Measurements from ENCODE around the gene PITPNC1. TPM values are rescaled to one million over a fixed set of nuclear protein-coding genes. Genes with fewer than 3 reads are reported as not detected.
A peak's percentile ranks its signal among the peaks of the same experiment; 100 is the strongest.
"Not testable (repeated sequence)": the region's sequence is repeated elsewhere in the genome, so short reads cannot be mapped to it uniquely, and the experiment has no call there.

Gene PITPNC1
- total RNA-seq, 1 experiment from 2014 or later: 6.4 TPM

DNA sequence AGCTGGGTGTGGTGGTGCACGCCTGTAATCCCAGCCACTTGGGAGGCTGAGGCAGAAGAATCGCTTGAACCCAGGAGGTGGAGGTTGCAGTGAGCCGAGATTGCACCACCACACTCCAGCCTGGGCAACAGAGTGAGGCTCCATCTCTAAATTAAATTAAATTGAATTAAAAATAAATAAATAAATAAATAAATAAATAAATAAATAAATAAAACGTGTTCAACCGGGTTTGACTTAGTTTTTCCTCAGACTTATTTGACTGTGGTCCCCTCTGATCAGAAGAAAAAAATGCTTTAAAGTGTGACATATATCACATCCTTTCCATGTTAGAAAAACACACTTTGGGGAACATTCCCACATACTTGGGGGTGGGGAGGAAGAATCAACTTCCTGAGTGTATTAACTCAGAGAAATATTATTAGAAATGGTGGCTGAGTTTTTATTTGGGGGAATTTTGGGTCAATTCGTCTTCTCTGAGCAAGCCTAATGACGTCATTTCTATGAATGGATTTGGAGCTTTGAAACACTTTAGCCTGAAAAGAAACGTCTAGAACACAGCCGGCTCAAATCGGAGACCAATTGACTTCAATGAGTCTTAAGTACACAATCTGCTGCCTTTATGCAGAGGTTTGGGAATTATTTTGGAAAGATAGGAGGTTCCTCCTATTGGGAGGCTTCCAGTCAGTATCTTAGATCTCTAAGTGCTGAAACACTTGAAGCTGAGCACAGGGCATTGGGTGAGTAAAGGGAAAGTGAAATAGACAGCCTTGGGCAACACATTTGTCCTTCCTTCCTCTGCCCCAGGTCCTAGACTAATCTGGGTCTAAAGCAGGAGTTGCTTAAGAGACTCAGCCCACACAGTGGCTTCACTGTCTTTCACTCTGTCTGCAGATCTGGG, 132.6 kb downstream of the PITPNC1 start:
- no peak for DNase-seq (ENCODE audit: low read depth)

DNA sequence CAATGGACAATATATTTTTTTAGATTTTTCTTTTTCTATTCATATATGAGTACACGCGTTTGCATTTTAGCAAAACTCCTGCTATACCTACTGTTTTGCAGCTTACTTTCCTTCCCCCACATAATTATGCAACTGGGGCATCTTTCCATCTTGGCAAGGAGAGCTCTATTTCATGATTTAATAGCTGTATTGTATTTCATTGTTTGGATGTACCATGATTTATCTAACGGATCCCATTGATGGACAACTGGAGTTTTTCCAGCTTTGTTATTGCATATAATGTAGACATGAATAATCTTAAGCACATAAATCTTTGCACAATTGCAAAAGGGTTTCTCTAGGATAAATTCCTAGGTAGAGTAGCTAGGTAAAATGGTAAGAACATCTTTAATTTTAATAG, 133.9 kb downstream of the PITPNC1 start:
- no peak for DNase-seq (ENCODE audit: low read depth)

DNA sequence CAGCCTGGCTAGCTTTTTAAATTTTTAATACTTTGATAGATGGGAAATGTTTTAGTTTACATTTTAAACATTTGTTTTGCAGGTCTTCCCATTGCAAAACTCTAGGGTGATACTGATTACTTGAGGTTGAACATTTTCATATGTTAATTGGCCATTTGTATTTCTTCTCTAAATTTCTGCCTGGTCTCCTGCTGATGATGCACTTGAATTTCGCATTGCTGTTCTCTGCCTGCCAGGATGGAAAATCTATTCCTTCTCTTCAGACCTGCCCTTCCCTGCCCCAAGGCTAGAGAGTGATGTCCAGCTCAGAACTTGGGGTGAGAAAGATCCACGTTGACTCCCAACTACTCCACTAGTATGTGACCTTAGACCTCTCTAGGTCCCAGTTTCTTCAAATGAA, 134.7 kb downstream of the PITPNC1 start:
- DNase-seq (ENCODE audit: low read depth): no peak

DNA sequence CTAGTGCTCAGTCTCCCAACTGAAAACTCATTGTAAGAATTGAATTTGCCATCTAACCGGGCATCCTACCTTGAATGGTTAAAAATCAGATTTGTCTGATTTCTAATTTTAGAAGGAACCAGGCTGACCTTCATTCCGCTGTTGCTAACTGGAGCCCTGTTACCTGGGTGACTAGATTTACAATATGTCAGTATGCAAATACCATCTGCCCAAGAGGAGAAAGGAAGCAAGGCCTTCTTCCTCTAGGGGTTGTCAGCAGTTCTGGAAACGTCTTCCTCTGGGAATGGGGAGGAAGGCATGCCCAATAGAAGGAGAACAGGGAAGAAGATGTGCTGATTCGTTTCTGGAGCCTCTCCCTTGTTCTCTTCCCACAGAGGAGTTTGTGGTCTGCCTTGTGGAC, 137.9 kb downstream of the PITPNC1 start:
- no peak for DNase-seq (ENCODE audit: low read depth)

DNA sequence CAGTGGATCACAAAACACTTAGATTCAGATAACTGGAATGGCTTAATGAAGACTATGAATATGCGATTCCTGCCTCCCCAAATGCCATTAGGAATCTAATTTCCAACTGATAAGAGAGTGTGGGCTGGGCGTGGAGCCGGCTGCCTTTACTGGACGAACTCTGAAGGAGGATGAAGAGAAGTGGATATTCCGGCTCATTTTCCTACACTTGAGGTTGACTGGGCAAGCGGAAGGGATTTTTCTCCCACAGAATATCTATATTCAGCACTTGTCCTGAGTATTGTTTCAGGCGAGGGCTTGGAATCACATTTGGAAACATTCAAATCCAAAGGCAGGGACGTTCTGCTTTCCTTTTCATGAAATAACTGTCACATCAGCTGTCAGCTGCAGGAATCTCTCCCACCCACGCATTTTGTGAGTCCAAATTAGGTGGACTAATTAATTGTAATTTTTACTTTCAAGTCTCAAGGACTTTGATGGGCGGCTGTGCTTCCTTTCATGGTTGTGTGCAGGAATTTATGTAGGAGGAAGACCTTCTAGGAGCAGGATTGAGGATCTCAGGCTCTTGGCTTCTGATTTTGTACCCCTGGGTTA, 138.5 kb downstream of the PITPNC1 start:
- DNase-seq (ENCODE audit: low read depth): no peak

DNA sequence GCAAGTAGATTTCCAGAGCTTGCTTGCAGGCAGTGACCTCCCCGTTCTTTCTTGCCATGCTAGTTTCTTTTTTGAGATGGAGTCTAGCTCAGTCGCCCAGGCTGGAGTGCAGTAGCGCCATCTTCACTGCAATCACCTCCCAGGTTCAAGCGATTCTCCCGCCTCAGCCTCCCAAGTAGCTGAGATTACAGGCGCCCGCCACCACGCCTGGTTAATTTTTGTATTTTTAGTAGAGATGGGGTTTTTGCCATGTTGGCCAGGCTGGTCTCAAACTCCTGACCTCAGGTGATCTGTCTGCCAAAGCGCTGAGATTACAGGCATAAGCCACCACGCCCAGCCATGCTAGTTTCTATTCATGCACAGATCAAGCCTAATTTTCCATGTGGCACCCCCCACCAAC, 139.5 kb downstream of the PITPNC1 start:
- not testable (repeated sequence) for DNase-seq (ENCODE audit: low read depth)

DNA sequence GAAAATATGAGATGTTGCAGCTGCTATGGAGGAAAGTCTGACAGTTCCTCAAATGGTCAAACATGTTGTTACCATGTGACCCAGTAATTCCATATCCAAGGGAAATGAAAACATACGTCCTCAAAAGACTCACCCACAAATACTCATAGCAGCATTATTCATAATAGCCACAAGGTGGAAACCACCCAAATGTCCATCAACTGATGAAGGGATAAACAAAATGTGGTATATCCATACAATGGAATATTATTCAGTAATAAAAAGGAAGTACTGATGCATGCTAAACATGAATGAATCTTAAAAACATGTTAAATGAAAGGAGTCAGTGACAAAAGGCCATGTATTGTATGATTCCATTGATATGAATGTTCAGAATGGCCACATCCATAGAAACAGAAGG, 140.2 kb downstream of the PITPNC1 start:
- no peak for DNase-seq (ENCODE audit: low read depth)

DNA sequence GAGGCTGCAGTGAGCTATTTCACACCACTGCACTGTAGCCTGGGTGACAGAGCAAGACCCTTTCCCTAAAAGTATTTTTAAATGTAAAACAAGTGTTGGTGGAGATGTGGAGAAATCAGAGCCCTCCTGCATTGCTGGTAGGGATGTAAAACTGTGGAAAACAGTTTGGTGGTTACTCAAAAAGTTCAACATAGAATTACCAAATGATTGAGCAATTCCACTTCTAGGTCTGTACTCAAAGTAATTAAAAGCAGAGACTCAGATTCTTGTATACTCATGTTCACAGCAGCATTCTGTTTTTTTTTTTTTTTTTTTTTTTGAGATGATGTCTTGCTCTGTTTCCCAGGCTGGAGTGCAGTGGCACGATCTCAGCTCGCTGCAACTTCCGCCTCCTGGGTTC, 141.8 kb downstream of the PITPNC1 start:
- DNase-seq (ENCODE audit: low read depth): no peak

DNA sequence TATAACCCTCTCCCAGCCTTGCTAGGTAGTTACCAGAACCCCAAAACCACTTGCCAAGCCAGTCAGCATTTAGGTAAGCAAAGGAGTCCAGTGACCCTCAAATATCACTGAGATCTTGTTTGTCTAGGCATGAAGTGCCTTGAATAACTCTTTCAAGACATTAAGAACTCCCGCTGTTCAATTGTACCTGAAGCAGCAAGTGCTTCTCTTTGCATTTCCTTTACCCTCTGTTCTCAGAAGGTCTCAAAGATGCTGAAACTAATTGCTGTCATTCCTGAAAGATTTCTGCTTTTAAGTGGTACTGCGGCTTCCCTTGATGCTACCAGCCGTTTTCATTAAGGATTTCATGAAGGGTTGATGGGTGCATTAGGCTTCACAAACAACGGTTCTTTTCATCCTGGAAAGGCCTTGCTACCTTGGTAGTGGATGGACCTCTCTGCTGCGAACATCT, 142.7 kb downstream of the PITPNC1 start:
- no peak for DNase-seq (ENCODE audit: low read depth)

DNA sequence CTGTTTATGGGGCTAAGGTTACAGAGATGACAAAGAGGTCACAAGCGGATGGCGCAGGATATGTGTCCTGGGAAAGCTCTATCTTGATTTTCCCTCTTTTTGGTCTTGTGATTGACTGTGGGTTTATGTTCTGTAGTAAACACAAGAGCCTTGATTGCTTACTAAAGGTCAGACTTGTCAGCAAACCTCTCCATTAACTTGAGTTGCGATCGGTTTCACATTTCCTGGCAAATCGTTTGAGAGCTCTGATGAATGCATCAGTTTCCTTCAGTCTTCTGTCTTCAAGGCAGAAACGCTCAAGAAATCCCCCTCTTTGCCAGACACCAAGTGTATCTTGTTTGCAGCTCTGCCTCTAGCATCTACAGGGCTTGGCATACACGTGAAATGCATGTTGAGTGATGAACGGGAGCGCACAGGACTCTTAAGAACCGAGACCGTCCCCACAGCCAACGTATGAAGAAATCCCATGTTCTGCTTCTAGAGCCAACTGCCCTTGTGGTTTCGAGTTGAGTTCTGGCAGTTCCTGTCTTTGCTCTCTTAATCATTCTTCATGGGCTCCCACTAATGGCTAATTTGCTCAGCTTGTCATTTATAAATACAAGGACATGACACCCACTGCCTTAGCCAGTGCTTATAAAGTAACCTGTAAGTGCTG, 143.3 kb downstream of the PITPNC1 start:
- no peak for DNase-seq (ENCODE audit: low read depth)

DNA sequence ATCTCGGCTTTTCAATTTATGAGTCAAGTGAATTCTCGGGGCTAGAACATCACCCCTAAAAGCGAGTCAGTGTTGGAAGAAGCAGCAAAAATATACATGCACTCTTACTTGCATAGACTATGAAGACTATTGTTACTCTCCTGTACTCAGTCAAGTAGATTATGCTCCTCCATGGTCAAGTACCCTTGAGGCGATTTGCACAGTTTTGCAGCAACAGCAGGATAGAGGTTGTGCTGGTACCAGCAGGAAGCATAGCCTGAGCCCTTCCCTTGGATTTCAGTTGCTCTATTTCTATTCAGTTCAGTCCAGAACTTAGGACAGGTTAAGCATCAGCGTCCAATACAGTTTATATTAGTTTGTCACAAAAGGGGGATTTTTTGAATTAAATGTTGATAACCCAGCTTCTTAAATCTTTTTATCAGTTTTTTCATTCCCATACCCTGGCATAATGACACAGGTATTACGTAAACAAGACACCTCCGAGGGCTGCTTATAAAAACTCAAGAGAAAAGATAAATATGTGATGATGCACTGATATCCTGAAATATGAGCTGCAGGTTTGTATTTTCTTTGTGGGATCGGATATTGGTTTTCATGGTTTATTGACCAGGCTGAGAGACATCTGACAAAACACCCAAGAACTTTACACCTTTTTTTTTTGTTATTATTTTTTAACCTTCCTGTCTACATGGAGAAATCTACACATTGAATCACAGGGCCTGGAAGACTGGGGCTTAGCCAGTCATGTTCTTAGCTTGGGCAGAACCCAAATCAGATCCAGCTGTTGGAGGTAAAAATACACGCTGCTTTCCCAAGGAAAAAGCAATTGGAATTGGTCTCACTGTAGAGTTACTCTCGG, 144.1 kb downstream of the PITPNC1 start:
- no peak for DNase-seq (ENCODE audit: low read depth)

DNA sequence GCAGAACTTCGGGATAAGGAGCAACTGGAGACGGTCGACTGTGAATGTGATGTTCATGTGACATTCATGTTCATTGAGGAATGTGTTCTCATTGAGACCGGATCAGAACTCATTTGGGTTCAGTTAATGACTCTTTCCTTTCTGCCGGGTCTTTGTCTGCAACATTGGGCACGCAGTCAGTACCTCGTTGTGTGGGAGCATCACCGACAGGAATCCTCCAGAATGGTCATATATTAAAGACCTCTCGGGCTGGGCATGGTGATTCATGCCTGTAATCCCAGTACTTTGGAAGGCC, 144.6 kb downstream of the PITPNC1 start:
- no peak for DNase-seq (ENCODE audit: low read depth)

DNA sequence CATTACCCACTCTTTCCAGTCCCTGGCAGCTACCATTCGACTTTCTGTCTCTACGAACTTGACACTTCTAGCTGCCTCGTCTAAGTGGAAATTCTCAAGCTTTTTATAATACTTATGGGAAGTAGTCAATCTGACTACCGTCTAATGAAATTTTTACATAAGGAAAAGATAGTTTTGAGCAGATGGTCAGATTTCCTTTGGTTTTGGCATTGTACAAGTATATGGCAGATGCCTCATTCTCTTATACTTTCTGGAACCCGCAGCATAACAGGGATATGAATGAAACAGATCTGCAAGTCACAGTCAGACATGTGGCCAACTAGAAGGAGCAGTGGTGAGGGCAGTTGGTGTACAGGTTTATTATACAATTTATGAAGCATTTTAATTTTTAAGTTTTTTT, 146.0 kb downstream of the PITPNC1 start:
- DNase-seq (ENCODE audit: low read depth): no peak

DNA sequence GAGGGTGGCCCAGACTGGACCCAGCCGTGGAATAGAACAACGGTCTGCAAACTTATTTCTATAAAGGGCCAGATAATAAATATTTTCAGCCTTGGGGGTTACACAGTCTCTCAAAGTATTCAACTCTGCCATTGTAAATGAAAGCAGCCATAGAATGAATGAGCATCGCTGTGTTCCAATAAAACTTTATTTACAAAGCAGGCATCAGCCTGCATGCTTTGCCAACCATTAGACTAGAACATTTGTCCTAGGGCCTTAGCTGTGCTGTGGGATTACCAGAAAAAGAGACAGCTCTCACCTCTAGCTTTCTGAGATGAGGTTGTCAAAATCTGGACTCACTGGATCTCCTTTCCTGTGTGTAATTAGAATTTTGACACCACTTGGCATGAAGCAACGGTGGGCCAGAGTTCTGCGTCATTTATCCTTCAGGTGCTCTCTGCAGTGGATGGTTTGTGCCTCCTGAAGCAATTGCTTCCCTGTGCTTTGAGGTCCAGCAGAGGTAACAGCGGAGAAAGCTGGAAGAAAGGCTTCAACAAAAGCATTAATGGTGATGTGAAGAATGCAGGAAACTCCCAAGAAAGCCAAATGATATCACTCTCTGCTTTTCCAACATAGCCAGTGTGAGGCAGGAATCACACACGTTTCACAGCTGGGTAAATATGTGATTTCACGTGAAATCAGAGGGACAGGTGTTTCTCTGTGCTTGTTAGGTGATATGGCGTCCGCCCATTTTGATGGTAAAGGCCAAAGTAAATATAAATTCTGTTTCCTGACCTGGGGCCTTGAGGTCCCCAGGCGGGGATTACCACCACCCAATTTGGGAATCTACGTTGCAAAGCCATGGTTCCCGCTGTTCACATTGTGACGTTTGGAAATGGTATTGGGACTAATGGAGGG, 148.4 kb downstream of the PITPNC1 start:
- no peak for DNase-seq (ENCODE audit: low read depth)

DNA sequence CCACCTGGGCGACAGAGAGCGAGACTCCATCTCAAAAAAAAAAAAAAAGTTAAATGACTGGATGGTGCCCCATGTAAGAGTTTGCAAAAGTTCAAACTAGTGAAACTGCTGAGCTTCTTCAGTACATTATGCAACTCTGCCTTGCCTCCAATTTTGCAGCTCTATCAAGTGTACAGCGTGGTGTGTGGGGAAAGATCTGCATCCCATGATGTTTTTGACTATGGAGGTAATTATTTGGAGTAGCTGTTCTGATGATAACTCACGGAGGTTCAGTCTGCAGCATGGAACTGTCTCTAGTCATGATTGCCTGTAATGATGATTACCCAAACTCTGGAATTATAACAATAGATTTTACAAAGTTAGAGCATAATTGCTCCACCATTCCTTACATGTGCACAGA, 149.6 kb downstream of the PITPNC1 start:
- no peak for DNase-seq (ENCODE audit: low read depth)

DNA sequence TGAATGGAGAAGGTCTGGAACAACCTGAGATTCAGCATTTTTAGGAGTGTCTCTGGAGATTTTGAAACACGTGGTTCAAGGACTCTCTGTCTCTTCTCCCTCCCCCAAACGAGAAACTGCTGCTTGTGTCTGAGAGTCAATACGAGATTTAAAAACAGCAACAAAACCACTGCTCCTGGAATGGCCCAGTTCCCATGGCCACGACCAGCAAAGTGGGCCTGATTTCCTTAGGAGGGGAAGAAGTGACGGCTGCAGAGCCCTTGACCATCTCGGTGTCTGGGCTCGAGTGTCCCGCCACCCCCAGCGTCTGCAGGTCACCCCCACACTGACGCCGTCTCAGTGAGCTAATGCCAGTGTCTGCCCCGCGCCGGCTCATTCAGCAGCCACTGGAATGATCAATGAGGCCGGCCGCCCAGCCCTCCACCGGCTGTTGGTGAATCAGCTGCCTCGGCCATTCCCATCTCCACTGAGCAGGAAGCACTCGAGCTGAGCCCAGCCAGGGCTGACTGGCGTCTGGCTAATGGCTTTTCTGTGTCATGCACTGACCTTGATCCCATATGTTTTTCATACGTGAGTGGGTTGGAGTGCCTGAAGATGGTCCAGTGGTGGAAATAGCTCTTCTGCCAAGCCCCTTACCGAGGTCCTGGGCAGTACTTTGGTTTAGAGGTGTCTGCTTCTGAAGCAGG, 151.8 kb downstream of the PITPNC1 start:
- peak; percentile 90 for DNase-seq (ENCODE audit: low read depth)

DNA sequence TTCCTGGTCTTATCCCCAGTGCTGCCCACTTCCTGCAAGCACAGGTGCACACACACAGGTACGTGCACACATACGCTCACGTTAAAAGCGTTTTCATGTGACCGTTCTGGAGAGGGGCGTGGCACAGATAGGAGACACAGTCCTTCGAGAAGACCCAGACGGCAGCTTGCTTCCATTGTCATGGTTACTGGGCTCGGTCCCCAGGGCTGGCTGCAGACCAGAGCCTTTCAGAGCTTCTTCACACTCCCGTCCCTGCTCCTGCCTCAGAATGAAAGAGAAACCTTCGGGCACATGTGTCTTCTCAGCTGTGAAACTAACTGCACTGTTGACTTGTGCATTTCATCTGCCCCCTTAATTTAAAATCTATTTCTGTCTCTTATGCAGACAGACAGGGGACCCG, 154.2 kb downstream of the PITPNC1 start:
- DNase-seq (ENCODE audit: low read depth): no peak

DNA sequence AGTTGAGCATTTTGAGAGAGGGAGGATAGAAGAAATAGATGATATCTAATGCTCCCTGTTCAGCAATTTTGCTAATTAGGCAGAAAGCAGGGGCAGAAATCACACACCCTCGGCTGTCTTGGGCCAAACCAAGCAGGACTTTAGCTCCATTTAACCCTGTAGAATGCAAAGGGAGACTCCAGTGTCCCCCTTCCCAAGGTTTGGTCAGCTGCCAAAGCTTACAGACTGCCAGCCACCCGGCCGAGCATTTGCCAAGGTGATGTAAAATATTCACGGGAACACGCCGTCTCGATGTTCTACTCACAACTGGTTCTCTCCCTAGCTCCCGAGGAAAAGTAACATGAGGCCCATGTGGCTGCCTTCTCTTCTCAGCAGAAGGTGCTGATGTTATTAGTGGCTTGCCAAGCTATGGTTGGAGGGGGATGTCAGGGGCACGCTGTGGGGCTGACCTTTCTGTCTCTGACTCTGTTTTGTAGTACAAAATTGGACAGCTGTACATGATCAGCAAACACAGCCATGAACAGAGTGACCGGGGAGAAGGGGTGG, 155.3 kb downstream of the PITPNC1 start:
- DNase-seq (ENCODE audit: low read depth): no peak

DNA sequence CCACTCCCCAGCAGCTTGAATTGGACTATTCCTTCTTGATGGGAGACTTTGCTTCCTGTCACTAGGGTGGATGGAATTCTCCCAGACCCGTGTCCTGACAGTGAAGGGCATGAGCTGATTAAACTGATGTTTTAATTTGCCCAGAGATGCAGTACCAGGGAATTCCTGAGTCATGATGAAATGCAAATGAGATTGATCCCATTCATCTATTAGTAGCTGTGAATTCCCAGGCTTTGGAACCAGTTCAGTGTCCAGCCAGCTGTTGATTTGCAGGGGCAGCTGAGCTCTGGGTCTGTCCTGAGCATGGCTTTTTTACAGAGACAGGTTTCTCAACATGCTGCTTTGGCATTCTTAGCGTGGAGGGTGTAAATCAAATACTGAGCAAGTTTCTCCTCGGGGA, 157.9 kb downstream of the PITPNC1 start:
- DNase-seq (ENCODE audit: low read depth): no peak

Data from HT1080 (cell line).